Measurements from ENCODE around the gene TTC7B.

Gene TTC7B

DNA sequence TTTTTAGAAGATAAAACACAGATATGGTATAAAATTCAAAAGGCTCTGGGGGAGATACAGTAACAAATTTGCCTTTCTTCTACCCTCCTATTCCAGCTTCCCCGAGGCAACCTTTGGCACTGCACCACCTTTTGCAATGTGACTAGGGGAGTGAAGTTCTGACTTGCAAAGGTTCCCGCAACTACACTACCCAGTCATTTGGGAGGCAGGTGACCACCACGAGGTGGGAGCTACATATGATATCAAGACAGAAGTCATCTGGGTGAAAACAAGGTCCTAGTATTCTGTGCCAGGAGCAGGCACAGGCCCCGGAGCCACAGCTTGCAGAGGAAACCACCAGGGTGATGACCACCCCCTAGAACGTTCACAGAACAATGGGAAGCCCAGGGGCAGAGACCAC lies 141.5 kb downstream of the TTC7B start:
- no peak for DNase-seq

DNA sequence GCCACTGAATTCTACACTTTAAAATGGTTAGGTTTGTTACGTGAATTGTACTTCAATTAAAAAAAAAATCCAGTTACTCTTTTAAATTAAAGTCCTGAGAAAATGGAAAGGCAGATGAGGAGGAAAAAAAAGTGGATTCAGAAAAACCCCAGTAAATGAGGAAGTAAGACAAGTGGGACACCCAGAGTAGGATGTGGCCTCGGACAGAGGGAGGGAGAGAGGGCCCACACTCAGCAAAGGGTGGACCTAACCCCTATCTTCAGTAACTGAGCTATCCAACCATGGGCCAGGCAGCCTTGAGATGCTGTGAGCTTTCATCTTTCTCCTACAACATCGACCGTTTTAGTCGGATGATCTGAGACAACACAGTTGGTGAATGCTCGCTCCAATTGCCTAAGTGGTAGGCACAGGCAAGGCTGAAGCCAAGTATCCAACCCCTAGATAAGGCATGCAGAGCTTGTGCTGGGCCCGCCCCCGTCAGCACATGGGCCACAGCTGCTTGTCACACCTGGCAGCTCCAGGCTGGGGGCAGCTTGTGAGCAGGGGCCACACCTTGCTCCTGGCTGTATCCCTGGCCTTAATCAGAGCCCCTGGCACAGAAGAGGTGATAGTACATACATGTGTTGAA lies 142.1 kb downstream of the TTC7B start:
- peak in 1 of 14 donors; percentile 62 for DNase-seq

DNA sequence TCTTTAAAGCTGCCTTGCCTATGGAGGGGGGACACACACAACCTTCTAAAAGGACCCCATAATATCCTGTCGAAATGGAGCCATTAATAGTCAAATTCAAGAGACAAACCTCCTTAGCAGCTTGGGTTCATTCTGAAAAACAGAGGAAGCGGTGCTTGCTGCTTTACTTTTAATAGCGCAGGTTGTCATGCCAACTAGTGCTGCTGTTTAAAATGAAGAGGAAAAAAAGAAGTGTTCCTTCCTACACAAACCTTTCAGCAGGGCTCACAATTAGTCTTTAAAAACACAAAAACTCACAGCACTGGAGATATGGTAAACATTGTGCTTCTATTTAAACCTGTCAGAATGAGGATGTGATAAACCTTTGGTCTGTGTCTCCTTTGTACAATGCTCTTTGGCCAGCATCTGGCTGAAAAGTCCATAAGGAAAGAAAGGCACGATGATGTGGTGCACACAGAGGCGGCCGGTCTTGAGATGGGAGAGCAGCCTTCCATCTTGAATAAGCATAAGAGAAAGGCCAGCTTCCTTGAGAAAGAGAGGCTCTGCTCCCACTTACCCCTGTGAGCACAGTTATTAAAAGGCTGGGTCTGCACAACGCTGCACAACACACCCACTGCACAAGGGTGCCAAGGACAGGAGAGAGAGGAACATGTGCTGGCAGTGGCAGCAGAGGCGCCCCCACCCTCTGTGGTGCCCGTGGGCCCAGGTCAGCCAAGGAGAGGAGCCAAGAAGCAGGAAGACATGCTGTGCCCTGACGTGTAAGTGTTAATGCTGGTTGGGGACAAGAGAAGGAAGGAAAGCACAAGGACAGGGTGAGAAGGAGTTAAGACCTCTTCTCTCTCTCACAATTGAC lies 144.6 kb downstream of the TTC7B start:
- peak in 2 of 14 donors; percentile 12 to 51 for DNase-seq

DNA sequence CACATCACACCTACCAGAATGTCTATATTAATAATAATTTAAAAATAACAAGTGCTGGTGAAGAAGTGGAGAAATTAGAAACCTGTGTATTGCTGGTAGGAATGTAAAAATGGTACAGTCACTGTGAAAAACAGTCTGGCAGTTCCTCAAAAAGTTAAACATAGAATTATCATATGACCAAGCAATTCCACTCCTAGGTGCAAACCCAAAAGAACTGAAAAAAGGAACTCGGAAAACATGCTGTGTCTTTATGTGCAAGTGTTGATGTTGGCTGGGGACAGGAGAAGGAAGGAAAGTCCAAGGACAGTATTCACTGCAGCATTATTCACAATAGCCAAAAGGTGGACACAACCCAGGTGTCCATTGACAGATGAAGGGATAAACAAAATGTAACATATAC lies 146.5 kb downstream of the TTC7B start:
- no peak for DNase-seq

DNA sequence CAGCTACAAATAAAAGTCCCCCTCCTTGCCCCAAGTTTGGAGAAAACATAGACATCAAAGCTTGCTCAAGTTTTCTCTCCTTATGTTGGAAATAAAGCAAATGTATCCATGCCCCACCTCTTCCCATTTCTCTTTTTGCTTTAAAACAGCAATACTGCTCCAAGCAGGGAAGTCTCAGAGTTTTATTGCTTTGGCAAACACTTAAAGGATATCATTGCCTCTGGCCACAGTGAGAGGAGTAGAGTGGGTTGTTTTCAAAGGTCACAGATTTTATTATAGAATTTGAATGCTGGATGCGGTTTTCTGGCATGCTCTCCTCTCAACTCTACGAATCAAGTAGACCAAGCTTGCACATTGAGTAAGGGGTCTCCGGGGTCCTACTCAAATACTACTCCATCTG lies 149.7 kb downstream of the TTC7B start:
- no peak for DNase-seq

DNA sequence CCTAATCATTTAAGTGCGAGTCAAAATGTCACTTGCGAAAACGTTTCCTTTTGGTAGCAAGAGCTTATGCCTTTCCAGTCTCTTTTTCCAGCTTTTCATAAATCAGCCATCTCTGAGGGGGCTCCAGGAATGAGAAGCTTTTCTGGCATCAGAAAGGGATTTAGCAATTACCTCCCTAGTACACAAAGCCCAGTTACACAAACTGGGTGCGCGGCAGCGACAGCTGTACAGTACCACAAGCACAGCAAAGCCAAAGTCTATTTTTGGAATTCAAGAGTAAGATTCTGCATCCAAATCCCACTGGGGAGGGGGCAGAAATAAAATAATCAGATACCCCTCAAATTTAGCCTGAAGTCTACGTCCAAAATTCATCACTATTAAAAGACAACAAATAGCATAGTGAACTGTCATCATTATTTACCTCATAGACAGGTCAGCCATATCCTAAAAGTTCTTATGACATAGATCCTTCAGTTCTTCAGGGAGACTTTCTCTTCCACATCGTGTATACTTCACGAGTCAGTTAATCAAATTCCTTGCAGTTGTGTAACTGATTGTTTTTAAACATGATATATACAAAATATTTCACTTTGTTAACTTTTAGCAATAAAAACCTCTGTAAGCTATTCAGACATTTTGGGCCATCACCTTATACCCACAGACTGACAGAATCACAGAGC lies 150.8 kb downstream of the TTC7B start:
- DNase-seq: no peak

- DNase-seq: no peak
Observed at GRCh38 chr14:90664911-90665310, 151.3 kb downstream of the TTC7B start.

DNA sequence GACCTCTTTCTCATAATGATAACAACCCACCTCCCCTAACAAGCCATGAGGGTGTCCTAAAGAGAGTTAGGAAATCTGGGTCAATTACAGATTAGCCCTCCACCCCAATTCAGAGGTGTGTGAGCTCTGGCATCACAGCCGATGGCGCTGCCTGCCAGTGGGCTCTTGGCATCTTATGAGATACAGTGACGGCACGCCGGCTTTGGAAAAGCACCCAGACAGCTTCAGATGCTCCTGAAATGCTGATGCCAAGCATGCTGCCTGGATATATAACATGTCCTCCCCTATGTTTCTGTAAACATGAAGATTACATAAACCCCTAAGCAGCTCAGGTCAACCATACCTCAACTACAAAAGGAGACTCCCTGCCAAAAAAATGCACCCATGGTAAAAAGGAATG lies 152.6 kb downstream of the TTC7B start:
- DNase-seq: peak in 1 of 14 donors; percentile 56

GRCh38 chr14:90663140-90663539 lies 153.1 kb downstream of the TTC7B start:
- DNase-seq: no peak

DNA sequence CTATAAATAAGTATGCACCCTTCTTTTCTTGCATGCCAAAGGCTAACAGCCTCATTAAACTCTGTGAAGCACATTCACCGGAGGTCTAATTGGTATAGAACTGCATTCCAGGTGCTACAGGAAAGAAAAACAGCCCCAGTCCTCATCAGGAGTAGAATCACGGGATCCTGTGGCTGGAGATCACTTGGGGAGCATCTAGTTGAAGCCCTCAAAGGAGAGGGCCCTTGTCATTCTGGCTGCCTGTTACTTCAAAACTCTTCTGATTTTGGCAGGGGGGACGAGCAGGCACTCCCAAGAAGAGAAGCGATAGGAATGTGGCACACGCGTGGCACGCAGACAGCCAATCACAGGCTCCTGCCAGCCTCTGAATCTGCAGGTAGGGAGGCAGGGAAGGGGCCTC lies 154.4 kb downstream of the TTC7B start:
- peak in 1 of 14 donors; percentile 68 for DNase-seq

DNA sequence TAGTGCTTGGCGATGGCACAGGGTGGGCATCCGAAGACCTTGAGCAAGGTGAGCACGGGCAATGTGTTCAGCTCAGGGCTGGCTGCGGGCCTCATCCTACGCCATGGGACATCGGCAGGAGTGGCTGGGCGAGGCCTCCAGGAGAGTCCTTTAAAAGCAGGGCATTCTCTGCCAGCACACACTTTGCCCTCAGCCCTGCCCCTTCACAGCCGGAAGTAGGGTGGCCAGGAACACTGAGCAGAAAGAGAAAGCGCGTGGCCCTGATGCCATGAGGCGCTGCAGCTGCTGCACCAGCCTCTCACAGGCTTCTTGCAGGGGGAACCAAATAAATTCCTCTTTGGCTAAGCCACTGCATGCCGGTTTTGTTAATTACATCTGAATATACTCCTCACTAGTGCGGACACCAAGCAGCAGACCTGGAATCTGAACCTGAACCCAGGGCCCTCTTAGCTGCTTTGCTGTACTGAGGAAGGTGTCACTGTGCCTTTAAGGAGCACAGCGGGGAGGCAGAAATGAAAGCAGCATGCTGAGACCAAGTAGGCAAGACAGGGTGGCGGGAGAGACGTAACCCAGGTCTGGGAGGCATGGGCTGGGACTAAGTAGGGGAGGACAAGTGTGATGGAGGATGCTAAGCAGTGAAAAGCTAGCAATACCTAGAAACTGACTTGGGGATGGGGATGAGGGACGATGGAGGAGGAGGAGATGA lies 155.2 kb downstream of the TTC7B start:
- peak in 3 of 14 donors; percentile 29 to 72 (median 30) for DNase-seq

GRCh38 chr14:90659156-90659555 lies 157.1 kb downstream of the TTC7B start:
- no peak for DNase-seq

DNA sequence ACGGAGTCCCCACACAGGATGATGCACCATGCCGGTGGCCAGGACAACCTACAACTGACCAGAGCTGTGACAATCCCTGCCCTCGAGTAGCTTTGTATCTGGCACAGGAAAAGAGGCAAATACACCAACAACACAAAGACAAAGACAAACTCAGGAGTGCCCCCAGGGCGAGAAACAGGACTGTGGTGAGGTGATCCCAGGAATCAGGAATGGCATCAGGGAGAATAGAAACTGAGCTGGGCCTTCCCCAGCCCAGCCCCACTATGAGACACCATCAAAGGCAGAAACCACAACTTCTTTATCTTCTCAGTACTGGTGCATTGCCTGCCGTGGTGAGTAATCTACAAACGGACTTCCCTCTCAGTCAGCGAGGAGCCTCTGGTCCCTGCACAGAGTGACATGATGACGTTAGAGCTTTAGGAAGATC lies 157.7 kb downstream of the TTC7B start:
- DNase-seq: no peak

DNA sequence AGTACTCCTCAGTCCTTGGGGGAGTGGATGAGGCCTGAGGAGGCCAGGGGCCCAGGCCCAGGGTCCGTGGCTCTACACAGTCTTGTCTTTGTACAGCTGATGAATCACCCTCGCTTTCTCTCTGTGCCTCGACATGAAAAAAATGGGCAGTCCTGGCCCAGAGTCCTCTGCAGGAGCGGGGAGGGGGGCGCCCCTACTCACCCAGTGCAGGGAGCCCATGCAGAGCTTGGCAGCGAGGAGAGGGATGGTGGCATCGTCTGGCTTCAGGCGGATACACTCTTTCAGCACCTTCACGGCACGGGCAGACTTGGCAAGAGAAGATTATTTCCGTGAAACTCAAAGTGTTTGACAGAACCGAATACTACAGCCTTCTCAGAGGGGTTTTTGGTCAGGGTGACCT lies 159.3 kb downstream of the TTC7B start:
- peak in 8 of 14 donors; percentile 11 to 81 (median 38) for DNase-seq

- DNase-seq: no peak
Observed at GRCh38 chr14:90655829-90656228, 160.4 kb downstream of the TTC7B start.

DNA sequence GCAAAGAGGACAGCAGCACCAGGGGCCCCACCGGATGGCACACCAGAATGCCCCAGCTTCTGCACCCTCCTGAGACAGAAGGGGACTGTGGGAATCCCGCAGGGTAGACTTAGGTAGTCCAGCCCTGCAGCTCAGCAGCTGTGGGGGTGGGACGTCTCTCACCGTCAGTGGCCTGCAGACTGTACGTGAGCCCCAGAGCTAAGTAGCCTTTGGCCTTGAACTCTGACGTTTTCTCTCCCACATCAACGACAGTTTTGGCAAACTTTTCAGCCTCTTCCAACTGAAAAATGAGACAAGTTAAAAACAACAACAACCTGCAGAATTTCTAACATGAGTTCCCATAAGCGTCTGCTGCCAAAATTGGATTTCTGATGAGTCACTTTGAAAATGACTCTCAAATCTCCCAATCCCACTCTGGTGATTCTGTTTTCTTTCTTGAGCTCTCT lies 161.4 kb downstream of the TTC7B start:
- DNase-seq: no peak

DNA sequence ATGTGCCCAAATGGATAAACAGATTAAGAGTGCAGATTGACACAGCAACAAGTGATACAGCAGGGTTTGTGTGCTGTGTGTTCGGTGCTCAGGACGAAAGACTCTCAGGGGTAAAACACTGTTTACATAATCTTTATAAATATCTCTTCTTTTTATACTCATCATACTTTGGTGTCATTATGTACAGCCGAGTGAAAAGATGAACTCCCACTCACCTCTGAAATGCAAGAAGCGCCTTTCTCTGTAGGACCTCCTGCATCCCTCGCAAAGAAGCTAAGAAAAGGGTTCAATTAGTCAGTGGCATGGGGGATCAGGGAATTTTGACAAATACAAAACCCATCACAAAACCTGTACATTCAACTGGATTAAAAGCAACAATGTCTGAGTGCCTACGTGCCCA lies 163.6 kb downstream of the TTC7B start:
- DNase-seq: no peak

GRCh38 chr14:90651976-90652560 lies 164.2 kb downstream of the TTC7B start:
- no peak for DNase-seq

DNA sequence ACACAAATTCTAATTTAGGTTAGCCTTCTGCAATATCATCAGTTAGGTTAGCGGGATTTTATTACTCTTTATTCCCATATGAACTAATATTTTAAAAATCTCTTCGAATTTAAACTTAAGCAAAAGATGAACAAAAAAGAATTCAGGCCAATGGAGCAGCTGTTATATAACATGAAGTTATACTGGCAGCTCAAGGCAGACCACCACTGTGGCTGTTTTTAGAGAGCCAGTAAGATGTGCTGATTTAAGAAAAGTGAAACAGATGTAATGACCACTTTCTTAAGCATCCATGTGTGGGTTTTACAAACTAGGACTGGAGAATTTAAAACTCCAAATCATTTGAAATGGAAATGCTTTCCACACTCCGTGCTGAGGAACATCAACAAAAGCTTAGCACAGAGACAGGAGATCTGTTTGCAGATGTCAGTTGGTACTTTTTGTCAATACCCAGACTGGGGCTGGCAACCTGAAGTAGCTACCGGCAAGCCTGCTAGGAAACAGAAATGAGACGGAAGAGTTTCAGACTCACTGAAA lies 164.9 kb downstream of the TTC7B start:
- no peak for DNase-seq

DNA sequence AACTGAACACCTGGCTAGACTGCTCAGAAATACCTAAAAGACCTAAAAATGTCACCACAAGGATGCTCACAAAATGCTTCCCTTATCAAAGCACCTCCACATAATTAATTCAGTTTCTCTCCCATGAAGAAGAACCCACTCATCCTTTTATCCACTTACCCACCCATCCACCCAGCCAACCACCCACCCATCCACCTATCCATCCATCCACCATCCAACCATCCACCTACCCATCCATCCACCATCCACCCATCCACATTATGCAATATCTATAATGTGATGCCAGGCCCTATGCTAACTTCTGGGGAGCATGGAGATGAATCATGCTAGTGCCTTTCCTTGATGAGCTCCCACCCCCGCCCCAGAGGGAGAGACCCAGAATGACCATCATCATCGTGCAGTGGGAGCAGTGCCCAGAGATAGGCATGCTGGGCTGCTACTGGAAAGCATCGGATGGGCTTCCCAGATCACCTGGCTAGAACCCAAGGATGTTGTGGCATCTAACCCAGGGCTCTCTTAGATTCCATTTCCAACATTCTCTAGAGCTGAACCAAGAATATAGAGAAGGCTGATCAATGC lies 166.6 kb downstream of the TTC7B start:
- DNase-seq: no peak

GRCh38 chr14:90649083-90649482 lies 167.1 kb downstream of the TTC7B start:
- DNase-seq: no peak

GRCh38 chr14:90648421-90648820 lies 167.8 kb downstream of the TTC7B start:
- DNase-seq: no peak

Data from C1 segment of cervical spinal cord (tissue), 14 donors.